Cortex of kidney (tissue), 1 donor: ENCODE measurements around the gene DNM3.

Experiments used
- DNase-seq: peaks from one replicate; lab custom pipeline; 2025; lab: John Stamatoyannopoulos, UW

Gene DNM3

DNA sequence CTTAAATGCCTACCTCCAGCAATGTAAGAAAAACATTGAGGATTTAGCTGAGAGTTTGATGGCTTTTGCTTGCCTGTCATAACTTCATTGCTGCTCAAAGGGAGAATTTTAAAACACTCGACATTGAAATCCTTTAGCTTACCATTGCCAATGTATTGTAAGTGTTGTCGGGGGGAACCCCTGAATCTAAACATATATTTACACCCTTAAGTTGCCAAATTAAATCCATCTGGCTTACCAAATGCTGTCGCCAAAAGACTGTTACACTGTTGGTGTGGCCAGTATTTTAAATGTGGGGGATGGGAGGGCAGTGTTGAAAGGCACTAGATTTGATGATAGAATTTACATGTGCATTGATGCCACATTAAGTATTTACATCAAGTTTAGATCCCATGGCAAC is 554.3 kb downstream of the DNM3 start:
- no peak for DNase-seq

DNA sequence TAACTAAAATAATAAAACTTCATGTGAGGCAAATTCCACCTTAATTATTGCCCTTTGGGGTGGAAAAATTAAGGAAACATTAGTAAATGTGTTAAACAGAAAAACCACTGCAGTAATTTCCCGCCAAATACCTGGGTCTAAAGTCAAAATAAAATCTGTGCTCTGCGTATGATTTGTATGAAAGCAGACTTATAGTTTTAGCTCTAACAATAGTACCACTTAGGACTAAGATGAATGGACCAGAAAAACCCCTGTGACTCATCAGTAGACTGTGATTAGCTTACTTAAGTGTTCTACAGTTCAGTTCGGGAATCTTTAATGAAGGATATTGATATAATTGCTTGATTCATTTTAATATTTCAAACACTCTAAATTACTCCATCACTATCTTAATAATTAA is 555.9 kb downstream of the DNM3 start:
- DNase-seq: no peak

DNA sequence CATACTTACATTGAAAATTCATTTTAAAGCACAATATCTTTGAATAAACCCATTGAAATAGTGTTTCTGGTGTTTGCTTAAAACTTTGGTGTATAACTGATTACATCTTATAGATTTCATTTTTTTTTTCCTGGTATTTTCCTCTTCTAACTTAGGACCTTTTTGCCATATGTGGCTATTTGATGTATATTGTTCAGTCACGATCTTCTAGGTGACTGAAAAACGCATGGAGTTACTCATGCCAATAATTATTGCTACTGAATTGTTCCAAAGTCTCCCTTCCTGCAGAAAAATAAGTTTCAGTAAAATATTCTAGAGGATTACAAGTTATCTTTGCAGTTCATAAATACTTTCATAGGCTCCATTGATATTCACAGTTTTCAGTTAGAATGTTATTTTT is 556.3 kb downstream of the DNM3 start:
- DNase-seq: no peak

DNA sequence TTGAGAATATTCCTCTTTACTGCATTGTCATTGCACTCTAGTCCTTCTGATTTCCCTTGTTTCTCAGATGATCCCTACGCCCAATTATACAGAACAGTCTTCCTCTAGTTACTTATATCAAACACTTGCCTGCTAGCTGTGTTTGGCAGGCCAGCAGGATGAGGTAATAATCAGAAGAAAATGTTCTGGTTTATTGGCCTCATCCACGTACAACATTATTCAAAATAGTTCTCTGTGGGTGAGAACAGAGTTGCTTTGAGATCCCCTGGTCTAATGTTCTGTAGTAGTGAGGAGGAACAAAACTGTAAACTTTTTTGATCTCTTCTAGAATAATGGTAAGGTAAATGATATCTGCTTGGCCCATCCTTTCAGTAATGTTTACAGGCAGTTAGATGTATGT is 556.9 kb downstream of the DNM3 start:
- no peak for DNase-seq

DNA sequence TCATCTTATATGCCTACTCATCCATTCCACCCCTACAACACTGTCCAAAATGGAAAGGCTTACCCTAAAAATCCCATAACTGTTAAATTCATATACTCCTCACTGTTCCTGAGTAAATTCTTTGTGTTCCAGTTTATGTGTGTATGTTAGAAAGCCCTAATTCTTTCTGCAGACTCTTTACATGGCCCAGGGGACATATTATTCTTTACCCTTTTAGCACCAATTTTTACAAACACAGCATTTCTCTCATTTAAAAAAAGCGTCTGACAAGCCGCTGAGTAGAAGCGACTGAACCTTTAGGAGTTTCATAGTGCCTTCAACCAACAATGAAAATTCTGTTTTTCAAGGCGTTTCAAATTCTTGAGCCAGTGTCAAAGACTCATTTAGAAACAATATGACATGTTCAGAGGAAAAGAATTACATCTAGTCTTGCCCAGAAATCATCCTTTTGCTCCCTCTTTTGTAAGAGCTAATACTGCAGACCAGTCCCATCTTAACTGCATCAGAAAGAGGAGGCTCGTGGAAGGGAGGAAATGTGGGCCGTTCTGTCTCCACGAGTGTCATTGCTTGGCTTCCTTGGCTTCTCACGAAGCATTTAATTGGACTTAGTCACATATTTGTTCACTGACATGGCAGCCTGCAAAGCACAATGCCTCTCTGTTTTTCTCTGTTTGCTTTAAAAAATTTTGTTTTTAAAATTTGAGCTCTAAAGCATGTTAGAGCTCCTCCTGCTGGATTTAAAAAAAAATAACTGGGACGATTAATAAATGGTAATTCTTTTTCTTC is 557.9 kb downstream of the DNM3 start:
- DNase-seq: no peak

DNA sequence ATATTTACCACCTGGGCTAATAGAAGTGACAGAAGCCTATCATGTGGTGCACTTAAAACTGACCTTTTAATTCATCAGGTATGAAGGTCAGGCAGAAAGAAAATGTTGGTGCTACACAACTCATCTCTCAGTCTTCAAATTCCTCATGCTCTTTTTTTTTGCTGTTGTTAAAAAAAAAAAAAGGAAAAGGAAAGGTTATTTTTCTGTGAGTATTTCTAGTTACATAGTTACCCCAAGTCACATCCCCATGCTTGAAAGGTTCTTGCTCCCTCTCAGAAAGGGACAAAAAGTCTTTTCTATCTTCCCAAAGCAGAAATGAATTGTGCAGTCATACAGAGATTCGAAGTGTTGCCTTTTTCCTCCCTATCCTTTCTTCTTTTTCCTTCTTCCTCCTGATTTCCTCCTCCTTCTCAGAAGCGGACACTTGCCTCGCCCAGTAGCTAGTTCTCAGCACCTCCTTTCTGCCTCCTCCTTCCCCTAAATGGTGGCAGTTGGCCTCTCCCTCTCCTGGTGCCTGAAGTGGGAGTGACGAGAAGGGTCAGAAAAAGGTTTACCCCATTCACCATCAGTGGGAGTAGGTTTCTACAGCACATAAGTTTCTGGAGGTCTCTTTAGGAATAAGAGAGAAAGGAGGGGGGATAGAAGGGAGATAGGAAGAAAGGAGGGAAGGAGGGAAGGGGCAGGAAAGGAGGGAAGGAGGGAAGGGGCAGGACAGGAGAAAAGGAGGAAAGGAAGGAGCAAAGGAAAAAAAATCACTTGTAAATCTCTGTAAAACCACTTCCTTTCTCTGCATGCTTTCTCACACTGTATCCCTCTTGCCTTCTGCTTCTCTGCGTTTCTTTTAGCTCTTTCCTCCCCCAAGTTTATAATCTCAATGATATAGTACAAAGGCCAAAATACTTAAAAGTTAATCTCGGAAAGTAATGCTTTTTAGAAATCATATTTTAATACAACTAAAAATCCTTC is 558.7 kb downstream of the DNM3 start:
- DNase-seq: no peak

DNA sequence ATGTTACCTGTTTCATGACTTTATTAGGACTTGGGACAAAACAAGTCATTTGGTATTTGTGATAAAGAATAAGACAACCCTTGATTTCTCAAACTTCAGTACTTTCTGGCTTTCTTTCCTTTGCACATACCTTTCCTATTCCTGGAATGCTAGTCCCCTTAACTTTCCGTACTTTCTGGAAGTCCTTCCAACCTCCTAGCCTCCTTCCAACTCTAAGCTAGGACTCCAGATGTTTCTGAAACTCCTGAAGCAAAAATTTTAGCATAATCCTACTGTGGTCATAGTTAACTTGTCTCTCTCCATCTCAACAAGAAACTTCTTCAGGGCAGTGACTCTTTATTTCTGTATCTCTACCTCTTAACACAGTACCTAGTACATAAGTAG is 559.4 kb downstream of the DNM3 start:
- no peak for DNase-seq

DNA sequence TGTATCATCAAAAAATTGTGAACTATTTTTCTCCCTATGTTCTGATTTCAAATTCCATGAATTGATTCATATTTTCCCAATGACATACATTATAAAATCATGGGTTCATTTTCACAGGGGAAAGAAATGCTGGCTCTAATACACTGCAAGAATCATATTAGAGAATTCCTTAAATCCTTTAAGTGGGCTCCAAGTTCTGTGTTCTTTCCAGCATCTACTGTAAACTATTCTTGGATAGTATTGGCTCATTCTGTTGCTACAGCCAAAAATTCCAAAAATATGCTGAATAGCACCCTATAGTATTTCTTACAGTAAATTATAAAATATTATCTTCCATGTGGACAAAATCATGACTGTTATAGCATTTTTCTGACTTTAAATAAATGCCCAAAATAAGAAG is 560.2 kb downstream of the DNM3 start:
- DNase-seq: no peak

DNA sequence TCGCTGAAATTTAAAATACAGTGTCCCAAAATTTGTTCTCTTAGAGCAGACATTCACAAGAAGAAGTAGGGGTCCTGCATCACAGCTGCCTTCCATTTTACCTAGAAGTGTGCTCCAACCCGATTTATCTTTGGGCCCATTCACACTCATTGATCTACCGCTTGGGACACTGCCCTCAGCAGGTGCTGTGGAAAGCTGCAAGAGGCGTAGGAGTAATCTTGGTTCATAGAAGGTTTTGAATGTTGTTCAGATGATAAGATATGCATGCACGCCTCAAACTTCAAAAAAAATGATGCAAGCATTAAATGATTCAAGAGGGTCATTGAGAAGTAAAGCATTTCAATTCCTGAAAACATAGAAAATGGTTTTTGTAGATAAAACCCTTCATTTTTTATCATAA is 560.6 kb downstream of the DNM3 start:
- DNase-seq: no peak

DNA sequence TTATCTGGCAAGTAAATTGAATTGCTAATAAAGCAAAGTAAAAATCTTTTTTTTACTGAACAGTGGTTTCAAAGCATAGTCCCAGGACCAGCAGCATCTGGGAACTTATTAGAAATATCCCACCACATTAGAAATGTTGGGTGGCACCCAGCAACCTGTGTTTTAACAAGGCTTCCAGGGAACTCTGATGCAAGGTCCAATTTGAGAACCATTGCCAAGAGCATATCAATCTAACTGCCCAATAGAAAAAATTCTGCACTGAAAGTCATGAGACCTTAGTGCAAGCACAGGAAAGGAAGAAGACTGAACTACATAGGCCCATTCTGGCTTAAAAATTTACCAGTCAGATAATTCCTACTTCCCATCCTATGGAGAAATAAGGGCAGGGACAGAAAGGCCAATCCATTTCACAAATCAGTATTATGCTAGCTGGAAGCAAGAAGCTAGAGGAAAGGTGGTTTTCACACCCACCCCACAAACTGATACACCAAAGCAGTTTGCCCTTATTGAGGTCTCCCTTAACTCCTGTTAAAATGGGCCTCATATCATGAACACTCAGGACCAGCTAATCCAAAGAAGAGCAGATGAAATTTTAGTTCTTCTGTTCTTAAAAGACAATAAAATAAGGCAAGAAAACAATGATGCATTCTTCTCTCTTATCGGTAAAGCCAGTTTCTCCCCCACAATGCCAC is 561.7 kb downstream of the DNM3 start:
- no peak for DNase-seq

DNA sequence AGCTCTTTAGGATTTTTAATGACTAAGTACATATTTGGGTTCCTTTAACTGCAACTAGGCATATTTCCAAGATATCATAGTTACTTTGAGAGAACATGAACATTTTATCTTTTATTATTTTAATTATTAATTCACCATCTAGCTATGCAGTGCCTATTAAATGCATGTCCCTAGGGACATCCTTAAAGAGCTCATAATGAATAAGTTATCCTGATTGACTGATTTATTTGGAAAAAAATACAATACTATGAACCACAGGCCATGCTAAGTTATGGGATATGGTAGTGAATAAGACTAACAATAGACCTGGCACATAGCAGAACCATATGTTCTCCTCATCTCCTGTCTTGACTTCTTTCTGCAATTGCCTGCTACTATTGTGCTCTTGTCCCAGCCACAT is 562.8 kb downstream of the DNM3 start:
- DNase-seq: no peak

DNA sequence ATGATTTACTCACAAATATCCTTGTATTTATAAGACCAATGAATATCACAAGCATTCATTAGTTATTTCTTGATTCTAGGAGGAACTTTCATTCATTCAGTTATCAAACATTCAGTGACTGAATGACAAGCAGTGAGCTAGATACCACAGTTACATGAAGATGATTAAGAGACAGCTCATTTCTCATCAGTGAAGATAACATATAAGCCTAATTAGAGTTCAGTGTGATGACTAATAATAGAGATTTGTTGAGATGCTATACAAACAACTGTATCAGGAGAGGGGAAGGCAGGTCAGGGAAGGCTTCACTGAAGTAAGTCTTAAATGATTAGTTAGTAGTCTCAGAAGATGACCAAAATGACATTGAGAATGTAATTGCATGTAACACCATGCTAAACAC is 564.6 kb downstream of the DNM3 start:
- no peak for DNase-seq

DNA sequence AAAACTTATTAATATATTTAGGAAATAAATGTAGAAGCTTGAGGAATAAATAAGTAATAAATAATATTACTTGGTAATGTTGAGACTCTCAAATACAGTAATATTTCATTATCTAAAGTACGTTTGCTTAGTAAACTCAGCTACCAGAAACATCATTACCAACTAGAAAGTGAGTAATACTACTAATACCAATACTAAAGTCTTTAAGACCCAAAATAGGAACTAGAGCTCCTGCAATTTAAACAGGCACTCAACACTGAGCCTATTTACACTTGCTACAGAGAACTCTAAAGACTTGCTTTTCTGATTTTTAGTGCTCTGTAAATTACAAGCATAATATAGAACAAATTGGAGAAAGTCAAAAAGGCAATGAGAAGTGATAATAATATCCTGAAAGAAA is 565.7 kb downstream of the DNM3 start:
- DNase-seq: no peak

DNA sequence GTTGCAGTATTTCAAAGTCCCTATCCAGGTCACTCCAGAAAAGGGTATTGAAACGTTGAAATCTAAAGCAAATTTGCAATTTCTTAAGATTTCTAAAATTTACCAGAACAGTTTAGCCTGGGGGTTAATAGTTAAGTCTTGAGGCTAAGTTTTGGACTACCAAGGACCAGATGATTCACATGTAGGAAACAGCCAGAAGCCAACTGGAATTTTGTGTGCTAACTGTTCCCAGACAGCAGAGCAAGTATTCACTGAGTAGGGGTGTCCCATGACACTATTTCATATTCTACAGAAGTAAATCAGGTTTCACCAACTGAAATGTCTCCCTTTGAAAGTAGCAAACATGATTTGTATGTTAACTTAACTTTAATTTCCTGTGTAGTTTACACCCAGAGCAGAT is 567.7 kb downstream of the DNM3 start:
- DNase-seq: no peak

DNA sequence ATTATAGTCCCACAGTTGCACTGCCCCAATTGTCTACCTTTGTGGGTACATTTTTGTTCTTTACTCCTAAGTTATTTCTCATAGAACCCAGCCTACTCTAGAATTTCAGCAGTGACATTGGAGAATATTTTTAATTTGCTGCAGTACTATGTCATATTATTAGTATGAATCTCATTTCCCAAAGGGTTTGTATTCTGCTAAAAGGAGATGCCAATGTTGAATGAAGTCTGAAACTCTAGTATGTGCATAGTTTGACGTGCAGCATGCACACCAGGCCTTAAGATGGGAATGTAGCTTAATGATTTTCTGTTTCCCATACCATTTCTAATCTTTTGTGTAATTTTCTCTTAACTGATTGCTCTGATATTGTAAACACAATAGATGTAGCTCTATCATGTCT is 568.7 kb downstream of the DNM3 start:
- DNase-seq: no peak

DNA sequence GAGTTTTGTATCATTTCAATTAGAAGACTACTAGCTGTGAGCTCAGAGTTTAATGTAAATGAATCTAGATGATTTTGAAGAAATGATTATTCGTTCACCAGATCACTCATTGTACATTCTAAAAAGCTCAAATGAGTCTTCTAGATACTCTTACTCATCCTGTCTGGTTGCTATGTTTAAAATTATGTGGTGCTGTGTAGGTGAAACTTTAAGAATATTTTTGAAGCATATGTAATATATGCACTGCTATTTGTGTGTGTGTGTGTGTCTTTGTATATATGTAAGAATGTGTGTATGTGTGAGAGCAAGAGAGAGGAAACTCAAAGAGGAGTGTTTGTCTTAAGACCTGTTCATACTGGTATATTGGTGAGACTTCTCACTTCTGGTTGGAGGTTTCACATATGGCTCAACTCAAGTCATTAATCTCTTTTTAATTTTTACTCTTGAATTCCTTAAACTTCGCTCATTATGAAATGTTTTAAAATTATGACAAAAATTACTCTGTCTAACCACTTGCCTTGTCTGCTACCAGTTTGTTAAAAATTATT is 570.6 kb downstream of the DNM3 start:
- no peak for DNase-seq

DNA sequence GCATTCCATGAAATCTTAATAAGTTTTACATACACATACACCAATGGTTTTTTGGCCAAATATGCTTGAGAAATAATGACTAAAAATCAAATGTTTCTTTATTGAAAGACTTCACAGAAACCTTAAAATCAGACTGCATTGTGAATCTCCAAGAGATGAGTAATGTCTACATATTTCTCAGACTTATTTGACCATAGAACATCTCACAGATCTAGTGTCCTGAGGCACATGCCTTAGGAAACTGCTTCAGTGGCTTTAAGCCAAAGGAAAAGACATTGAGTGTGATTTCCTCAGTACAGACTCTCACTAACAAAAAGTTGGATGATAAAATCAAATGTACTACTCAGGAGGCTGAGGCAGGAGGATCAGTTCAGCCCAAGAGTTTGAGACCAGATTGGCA is 573.0 kb downstream of the DNM3 start:
- no peak for DNase-seq

DNA sequence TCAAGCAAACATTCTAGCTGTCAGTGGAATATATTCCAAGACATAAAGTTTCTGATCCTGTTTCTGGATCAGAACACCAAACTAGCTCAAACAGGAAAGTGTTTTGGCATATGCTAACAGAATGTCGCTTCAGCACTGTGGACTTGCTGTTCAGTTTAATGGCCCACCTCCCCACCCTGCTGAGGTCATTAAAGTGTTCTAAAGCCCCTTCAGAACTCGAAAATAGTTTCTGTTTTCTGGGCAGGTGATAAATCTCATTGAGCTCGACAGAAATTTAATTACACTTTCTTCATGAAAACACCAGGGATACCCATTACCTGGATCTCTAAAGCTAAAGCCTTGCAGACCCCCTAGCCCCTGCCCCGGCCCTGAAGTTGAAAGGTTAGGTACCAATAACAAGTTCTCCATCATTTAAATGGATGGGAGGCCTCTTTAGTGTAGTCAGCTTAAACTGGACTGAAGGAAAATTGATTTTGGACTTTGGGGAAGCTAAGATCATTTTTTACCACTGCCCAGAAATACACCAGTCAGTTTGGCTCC is 575.3 kb downstream of the DNM3 start:
- no peak for DNase-seq

DNA sequence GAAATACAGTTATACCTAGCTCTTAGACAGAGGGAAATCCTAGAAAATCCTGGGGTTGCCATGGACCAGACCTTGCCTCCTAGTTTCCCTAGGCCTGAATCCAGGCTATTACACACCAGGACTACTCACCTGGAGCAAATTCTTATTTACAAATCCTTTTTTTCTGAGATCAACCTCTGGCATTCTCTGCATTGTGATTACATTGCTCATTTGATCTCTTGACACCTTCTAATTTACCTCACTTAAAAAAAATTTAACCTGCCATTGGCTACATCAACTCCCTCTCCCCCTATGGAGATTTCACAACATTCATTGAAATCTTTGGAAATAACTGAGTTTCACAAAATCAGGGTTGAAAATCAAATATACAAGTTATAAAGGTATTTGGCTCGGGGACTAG is 576.3 kb downstream of the DNM3 start:
- no peak for DNase-seq

DNA sequence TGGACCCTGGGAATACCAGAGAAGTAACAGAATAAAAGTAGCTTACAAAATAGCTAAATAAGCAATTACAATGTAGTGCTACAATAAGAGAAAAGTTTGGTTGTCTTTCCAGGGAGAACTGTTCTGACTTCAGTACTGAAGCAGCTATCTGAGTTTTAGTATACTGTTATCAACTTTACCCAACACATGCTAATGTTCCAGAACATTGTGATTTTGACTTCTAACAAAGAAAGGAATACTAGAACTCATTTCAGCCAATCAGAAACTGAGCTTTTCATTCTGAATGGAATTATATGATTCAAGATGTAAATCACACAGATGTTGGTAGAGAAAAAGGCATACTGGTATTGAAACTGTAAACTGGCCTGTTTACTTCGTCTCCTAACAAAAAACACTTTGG is 579.1 kb downstream of the DNM3 start, which contains the start of gene C1orf105:
TSS of gene C1orf105 (plus strand) at position 301 of the 400 bp plus-strand sequence. CDS start 201 bp downstream, outside the sequence.
- DNase-seq: no peak

DNA sequence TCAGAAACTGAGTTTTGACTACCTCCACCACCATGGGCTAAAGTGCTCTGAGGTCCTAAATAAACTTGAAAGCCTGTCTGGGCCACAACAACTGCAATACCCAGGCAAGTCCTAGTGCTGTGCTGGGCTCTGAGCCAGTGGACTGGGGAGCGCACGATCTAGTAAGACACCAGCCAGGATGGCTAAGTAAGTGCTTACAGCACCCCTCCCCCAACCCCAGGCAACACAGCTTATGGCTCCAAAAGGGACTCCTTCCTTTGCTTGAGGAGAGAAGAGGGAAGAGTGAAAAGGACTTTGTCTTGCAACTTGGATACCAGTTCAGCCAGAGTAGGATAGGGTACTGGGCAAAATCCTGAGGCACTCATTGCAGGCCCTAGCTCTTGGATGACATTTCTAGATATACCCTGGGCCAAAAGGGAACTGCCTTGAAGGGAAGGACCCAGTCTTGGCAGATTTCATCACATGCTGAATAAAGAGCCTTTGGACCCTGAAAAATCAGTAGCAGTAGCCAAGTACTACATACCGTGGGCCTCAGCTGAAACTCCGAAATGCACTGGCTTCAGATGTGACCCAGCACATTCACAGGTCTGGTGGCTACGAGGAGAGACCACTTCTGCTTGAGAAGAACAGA is 580.8 kb downstream of the DNM3 start:
- no peak for DNase-seq
